HG03565 (cell line): Measurements from ENCODE around the gene PRAMEF20.
"Not testable (repeated sequence)": the region's sequence is repeated elsewhere in the genome, so short reads cannot be mapped to it uniquely, and the experiment has no call there.

Experiments
- ATAC-seq: cut with Tn5 transposase; IDR thresholded peaks from one replicate; pipeline ENCODE4 v1.9.1; 2021; ENCODE audit warnings: mild to moderate bottlenecking, moderate library complexity; ENCODE audit not compliant: unreplicated experiment

PRAMEF20 gene

DNA sequence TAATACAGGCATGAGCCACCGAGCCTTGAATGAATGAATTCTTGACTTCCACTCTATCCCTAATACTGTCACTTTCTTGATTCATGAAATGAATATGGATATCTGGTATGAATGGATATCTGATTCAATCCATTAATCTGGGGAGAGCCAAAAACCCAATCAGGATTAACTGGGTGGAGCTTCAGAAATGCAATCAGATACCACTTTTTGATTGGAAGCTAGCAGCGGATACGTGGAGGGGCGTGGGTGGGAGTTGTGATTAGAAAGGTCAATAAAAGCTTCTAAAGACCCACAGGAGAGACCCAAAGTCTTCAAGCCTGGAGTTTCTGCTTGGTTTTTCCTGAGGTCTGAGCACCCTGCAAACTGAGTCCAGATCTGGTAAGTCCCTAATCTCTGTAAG is at the start of gene PRAMEF20:
TSS of gene PRAMEF20 (plus strand) at position 301 of the 400 bp plus-strand sequence. CDS start 5,905 bp downstream, outside the sequence.
- ATAC-seq = not testable (repeated sequence)

- not testable (repeated sequence) for ATAC-seq
These were observed 47.9 kb upstream of the PRAMEF20 start for GRCh38 chr1:13362364-13362763.

DNA sequence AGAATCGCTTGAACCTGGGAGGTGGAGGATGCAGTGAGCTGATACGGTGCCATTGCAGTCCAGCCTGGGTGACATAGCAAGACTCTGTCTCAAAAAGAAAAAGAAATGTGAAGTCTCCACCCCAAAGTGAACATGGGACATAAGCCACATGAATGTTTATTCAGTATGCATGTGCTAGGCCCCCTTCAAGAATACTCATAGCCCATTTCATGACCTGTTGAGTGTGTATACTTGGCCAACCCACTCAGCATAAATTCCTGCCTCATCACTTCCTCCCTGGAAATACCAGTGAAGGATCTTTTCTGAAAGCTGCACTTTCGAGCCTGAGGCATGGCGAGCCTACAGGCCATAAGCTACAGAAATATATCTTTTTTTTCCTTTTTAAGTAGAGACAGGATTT is 45.3 kb upstream of the PRAMEF20 start:
- not testable (repeated sequence) for ATAC-seq

DNA sequence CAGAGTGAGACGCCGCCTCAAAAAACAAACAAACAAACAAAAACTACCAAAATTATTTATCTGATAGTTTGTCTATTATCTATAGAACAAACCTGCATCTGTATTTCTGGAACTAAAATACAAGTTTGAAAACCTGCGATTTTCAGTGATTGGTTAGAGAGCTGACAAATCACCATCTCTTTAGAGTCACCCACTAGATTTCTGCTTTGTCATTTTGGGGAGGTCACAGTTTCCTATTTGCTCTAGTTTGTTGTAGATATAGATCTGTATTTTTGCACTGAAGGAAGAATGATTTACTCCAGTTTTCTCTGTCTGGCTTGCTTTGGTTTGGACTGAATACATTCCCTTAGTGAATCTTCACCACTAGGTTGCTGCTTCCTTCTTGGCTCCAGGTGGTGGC is 43.7 kb upstream of the PRAMEF20 start:
- not testable (repeated sequence) for ATAC-seq

DNA sequence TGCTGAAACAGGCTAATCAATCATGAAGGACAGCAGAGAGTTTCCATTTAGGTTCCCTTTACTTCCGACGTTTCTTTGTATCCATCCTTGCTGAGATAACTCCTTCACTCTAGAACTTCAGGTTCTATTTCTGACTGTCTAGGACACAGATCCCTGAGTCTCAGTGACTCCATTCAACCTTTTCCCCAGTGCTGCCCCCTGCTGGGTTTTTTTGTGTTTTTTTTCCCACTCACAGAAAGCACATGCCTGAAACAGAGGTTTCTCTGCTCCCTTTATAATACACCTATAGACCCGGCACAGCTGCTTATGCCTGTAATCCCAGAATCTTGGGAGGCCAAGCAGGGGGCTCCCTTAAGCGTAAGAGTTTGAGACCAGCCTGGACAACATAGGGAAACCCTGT is 41.7 kb upstream of the PRAMEF20 start:
- ATAC-seq = not testable (repeated sequence)

DNA sequence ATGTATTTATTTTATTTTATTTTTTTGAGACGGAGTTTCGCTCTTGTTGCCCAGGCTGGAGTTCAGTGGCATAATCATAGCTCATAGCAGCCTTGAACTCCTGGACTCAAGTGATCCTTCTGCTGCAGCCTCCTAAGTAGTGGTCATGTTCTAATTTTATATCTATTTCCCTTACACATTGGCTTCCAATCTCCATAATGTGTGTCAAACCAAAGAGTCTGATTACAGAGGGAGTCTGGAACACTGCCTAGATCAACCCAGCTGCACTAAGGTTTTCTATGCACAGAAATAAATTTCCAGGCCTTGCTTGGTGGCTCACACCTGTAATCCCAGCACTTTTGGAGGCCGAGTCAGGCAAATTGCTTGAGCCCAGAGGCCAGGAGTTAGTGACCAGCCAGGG is 31.3 kb upstream of the PRAMEF20 start:
- not testable (repeated sequence) for ATAC-seq

DNA sequence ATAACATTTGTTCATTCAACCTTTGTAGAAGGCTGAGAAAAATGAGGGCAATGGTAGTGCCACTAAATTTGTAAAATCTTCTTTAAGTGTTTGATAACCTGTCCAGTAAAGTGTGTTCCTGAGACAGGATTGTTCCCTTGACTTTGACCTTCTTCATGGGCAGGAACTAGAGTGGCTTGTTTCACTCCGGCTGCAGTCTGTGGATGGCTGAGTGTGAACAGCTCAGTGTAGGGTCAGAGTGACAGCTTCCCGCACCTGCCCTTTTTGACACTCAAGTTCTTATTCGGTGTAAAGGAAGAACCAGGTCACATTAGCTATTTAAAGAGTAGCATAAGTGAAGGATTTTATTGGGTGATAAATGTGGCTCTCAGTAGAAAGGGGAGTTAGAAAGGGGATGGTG is 29.9 kb upstream of the PRAMEF20 start:
- ATAC-seq = not testable (repeated sequence)

DNA sequence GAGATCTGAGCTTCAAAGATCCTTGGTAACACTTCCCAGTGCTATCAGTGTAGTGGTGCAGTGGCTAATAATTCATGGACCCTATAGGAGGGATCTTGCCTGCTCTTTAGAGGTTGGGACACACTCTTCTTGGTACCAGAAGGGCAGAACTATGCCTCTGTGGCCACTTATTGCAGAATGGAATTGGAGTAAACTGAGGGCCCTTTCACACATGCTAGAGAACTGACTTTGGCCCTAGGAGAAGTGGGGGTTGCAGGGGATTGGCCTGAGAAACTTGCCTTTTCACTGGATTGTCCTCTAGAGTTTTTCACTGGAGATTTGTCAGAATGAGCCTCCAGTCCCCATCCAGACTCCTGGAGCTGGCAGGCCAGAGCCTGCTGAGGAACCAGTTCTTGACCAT is 20.9 kb upstream of the PRAMEF20 start, which contains the start of gene PRAMEF17:
TSS of gene PRAMEF17 (plus strand) at position 301 of the 400 bp plus-strand sequence. CDS start at position 327, 26 bp downstream.
- ATAC-seq = not testable (repeated sequence)

- ATAC-seq = not testable (repeated sequence)
These were observed 17.2 kb upstream of the PRAMEF20 start for GRCh38 chr1:13393004-13393403.

DNA sequence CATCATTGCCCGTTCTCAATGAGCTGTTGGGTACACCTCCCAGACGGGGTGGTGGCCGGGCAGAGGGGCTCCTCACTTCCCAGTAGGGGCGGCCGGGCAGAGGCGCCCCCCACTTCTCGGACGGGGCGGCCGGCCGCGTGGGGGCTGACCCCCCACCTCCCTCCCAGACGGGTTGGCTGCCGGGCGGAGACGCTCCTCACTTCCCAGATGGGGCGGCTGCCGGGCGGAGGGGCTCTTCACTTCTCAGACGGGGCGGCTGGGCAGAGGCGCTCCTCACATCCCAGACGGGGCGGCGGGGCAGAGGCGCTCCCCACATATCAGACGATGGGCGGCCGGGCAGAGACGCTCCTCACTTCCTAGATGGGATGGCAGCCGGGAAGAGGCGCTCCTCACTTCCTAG is 15.5 kb upstream of the PRAMEF20 start:
- ATAC-seq = not testable (repeated sequence)

- not testable (repeated sequence) for ATAC-seq
These were observed 14.9 kb upstream of the PRAMEF20 start for GRCh38 chr1:13395311-13395710.

GRCh38 chr1:13407811-13408210 is 2.4 kb upstream of the PRAMEF20 start:
- ATAC-seq = no peak

- ATAC-seq = no peak
These were observed 20.2 kb downstream of the PRAMEF20 start for GRCh38 chr1:13430495-13430894.

DNA sequence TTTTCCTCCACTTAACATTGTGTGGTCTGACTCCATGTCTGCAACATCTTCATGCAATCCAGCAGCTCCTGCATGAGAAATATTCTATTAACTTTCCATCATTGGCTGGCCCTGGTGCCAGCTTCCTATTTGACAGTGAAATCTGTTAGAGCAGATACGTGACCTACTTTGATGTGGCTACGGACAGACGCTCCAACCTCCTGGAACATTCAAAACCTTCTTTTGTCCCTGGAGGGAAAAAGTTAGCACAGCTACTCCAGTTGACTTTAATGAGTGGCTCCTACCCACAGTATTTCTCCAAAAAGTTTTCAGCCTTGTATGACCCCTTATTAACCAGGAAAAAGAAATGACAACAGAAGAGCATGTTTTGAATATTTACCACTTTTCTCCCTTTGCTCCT is 22.0 kb downstream of the PRAMEF20 start:
- no peak for ATAC-seq

DNA sequence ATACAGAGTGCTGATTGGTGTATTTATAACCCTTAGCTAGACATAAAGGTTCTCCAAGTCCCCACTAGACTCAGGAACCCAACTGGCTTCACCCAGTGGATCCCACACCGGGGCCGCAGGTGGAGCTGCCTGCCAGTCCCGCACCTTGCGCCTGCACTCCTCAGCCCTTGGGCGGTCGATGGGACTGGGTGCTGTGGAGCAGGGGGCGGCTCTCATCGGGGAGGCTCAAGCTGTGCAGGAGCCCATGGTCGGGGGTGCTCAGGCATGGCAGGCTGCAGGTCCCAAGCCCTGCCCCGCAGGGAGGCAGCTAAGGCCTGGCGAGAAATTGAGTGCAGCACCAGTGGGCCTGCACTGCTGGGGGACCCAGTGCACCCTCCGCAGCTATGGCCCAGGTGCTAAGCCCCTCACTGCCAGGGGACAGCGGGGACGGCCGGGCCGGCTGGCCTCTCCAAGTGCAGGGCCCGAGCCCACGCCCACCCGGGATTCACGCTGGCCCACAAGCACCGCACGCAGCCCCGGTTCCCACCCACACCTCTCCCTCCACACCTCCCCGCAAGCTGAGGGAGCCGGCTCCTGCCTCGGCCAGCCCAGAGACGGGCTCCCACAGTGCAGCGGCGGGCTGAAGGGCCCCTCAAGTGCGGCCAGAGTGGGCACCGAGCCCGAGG is 23.6 kb downstream of the PRAMEF20 start:
- not testable (repeated sequence) for ATAC-seq

GRCh38 chr1:13435458-13435857 is 25.2 kb downstream of the PRAMEF20 start:
- no peak for ATAC-seq

- ATAC-seq = not testable (repeated sequence)
These were observed 29.0 kb downstream of the PRAMEF20 start for GRCh38 chr1:13439104-13439783.

DNA sequence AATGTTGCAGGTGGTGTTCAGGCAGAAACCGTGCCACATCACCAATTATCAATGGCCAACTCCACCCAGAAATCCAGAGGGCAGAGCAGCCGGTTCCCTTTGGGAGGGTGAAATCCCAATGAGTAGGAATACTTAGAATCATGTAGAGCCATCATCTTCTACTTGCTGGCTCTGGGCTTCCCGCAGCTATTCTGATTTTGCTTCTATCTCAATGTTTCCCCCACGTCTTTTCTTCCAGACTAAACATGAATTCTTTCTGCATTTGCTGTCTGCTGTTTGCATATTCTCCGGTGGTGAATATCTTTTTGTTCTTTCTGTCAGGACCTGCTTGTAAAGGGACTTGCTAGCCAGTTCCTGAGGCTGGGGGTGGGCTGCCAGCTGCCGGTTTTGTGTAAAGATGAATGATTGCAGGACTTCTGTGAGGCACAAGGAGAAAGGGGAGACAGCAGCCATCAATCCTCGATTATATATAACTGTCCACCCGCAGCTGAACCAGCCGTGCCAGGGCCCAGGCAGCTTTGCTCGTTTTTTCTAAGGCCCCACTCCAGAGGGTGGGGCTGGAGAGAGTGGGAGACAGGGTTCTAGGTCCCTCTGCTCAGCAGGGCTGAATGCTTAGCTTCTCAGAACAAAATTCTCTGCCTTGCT is 33.2 kb downstream of the PRAMEF20 start:
- no peak for ATAC-seq

DNA sequence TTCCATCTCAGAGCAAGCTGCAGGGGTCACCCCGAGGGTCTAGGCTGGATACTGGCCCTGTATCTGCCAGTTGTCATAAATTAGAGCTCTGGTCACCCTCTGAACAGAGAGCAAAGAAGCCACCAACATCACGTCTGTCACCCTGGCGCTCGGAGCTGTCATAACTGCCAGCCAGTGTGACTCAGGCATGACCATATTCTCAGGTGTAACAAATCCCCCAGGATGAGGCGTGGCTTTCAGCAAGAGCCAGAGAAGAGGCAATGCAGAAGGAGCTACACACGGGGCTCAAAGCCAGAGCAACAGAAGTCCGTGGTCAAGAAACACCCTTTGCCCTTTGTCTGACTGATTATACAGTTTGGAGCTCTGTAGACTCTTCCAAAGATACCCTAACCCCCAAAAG is 40.0 kb downstream of the PRAMEF20 start:
- no peak for ATAC-seq

GRCh38 chr1:13451399-13451965 is 41.2 kb downstream of the PRAMEF20 start:
- no peak for ATAC-seq

GRCh38 chr1:13456904-13457532 is 46.8 kb downstream of the PRAMEF20 start:
- ATAC-seq = no peak
